Liver (tissue), 9 donors: Measurements from ENCODE around the gene SORCS2. TPM values are rescaled to one million over a fixed set of nuclear protein-coding genes. Genes with fewer than 3 reads are reported as not detected.

ENCODE experiments used
- DNase-seq: peaks from one replicate; pipeline ENCODE4 v3.0.0-alpha.2; 2017; ENCODE audit warnings: low spot score
- H3K27ac ChIP-seq, 2 donors: one replicate each; pipeline ENCODE4 v1.7.0; 2013; ENCODE audit warnings: inconsistent platforms in 2 of 2, low read length in 2 of 2, control low read depth in 1 of 2, low read depth in 1 of 2, mild to moderate bottlenecking in 1 of 2
- H3K27me3 ChIP-seq, 4 donors: one replicate each; pipeline versions ENCODE4 v1.6.1 to v1.7.0; 2013; ENCODE audit warnings: low read length in 3 of 4, inconsistent platforms in 1 of 4, mild to moderate bottlenecking in 1 of 4, moderate library complexity in 1 of 4; ENCODE audit not compliant: control insufficient read depth in 4 of 4, insufficient read depth in 4 of 4
- H3K36me3 ChIP-seq, 4 donors: one replicate each; pipeline versions ENCODE4 v1.6.1 to v1.7.0; 2013; ENCODE audit warnings: low read length in 3 of 4, mild to moderate bottlenecking in 3 of 4, low read depth in 1 of 4, moderate library complexity in 1 of 4; ENCODE audit not compliant: control insufficient read depth in 4 of 4, insufficient read depth in 3 of 4
- H3K4me1 ChIP-seq, 4 donors: one replicate each; pipeline versions ENCODE4 v1.6.1 to v1.7.0; 2013; ENCODE audit warnings: low read length in 3 of 4, mild to moderate bottlenecking in 3 of 4, moderate library complexity in 1 of 4; ENCODE audit not compliant: control insufficient read depth in 4 of 4, insufficient read depth in 4 of 4
- H3K4me3 ChIP-seq, 3 donors: one replicate each; pipeline versions ENCODE4 v1.6.1 to v1.7.0; 2013; ENCODE audit warnings: low read length in 3 of 3, control low read depth in 1 of 3, low read depth in 1 of 3, mild to moderate bottlenecking in 1 of 3
- H3K9ac ChIP-seq, 2 donors: one replicate each; pipeline ENCODE4 v1.7.0; 2013; ENCODE audit warnings: low read length in 2 of 2, mild to moderate bottlenecking in 2 of 2, moderate library complexity in 2 of 2, control low read depth in 1 of 2, low read depth in 1 of 2
- H3K9me3 ChIP-seq, 4 donors: one replicate each; pipeline versions ENCODE4 v1.6.1 to v1.7.0; 2013; ENCODE audit warnings: low read length in 3 of 4; ENCODE audit not compliant: control insufficient read depth in 4 of 4
- ATF3 ChIP-seq: IDR thresholded peaks from 2 replicates; pipeline ENCODE4 v1.6.1; 2016; ENCODE audit warnings: antibody characterized with exemption
- CTCF ChIP-seq: fragments of 150-350 bp; IDR thresholded peaks from 2 replicates; pipeline ENCODE4 v1.5.1; 2017; ENCODE audit warnings: improper control_type of control experiment, low read depth, low read length; ENCODE audit not compliant: missing input control
- EGR1 ChIP-seq, 2 donors: IDR thresholded peaks; 2 replicates each; pipeline ENCODE4 v1.6.1; 2016 to 2018; ENCODE audit warnings: antibody characterized with exemption in 2 of 2, low read depth in 2 of 2
- FOXA1 ChIP-seq: IDR thresholded peaks from 2 replicates; pipeline ENCODE4 v1.6.1; 2016; ENCODE audit warnings: antibody characterized with exemption
- FOXA2 ChIP-seq: IDR thresholded peaks from 2 replicates; pipeline ENCODE4 v1.6.1; 2016; ENCODE audit warnings: antibody characterized with exemption
- GABPA ChIP-seq, 2 donors: IDR thresholded peaks in 1 of 2; conservative IDR thresholded peaks in 1 of 2; 2 replicates each; pipeline ENCODE4 v1.6.1; 2016; ENCODE audit warnings: antibody characterized with exemption in 2 of 2, mild to moderate bottlenecking in 1 of 2, moderate library complexity in 1 of 2
- HNF4A ChIP-seq, 2 donors: conservative IDR thresholded peaks; 2 replicates each; pipeline ENCODE4 v1.6.1; 2016; ENCODE audit warnings: antibody characterized with exemption in 2 of 2, mild to moderate bottlenecking in 2 of 2
- HNF4G ChIP-seq: IDR thresholded peaks from 2 replicates; pipeline ENCODE4 v1.6.1; 2016; ENCODE audit warnings: antibody characterized with exemption
- JUND ChIP-seq, 2 donors: IDR thresholded peaks; 2 replicates each; pipeline ENCODE4 v1.6.1; 2016; ENCODE audit warnings: antibody characterized with exemption in 2 of 2
- MAX ChIP-seq: IDR thresholded peaks from 2 replicates; pipeline ENCODE4 v1.6.1; 2016; ENCODE audit warnings: antibody characterized with exemption
- NR2F2 ChIP-seq: IDR thresholded peaks from 2 replicates; pipeline ENCODE4 v1.6.1; 2016; ENCODE audit warnings: antibody characterized with exemption
- RAD21 ChIP-seq, 2 donors: IDR thresholded peaks; 2 replicates each; pipeline ENCODE4 v1.6.1; 2016; ENCODE audit warnings: antibody characterized with exemption in 2 of 2, mild to moderate bottlenecking in 2 of 2
- REST ChIP-seq: IDR thresholded peaks from 2 replicates; pipeline ENCODE4 v1.6.1; 2016; ENCODE audit warnings: antibody characterized with exemption, mild to moderate bottlenecking
- RXRA ChIP-seq, 2 donors: IDR thresholded peaks; 2 replicates each; pipeline ENCODE4 v1.6.1; 2017 to 2018; ENCODE audit warnings: antibody characterized with exemption in 2 of 2, mild to moderate bottlenecking in 1 of 2
- SP1 ChIP-seq: IDR thresholded peaks from 2 replicates; pipeline ENCODE4 v1.6.1; 2018; ENCODE audit warnings: antibody characterized with exemption, mild to moderate bottlenecking
- TAF1 ChIP-seq: conservative IDR thresholded peaks from 2 replicates; pipeline ENCODE4 v1.6.1; 2016; ENCODE audit warnings: antibody characterized with exemption, mild to moderate bottlenecking
- YY1 ChIP-seq: IDR thresholded peaks from 2 replicates; pipeline ENCODE4 v1.6.1; 2016; ENCODE audit warnings: antibody characterized with exemption, mild to moderate bottlenecking
- ZBTB33 ChIP-seq: IDR thresholded peaks from 2 replicates; pipeline ENCODE4 v1.6.1; 2016; ENCODE audit warnings: antibody characterized with exemption
- WGBS: extraction: QIAGEN DNeasy Blood & Tissue Kit; methylation state at CpG from one replicate; pipeline ENCODE4 v1.1.7; 2013; 5-methylcytosine and 5-hydroxymethylcytosine counted together
- polyA plus RNA-seq, 2 donors: library from polyadenylated mRNA; stranded (reverse) in 1 of 2; unstranded in 1 of 2; fragments of 200-250 nt in 1 of 2; fragments of >200 nt in 1 of 2; fragmentation: Nextera tagmentation in 1 of 2; extraction: Ambion mirVana in 1 of 2; gene quantifications; one replicate each; pipeline versions ENCODE4 v1.2.1 to v1.2.3, GENCODE V29; 2013 to 2015
- total RNA-seq, 2 donors: library from RNA; depleted of rRNA; stranded (reverse); fragments of >200 nt; gene quantifications; one replicate each; pipeline ENCODE4 v1.2.3, GENCODE V29; 2014
- donor health status: healthy.
- donor health status: healthy.
- donor health status: healthy.
- donor health status: healthy.
- donor health status: healthy.

The SORCS2 gene
- total and polyA plus RNA-seq, 4 donors: 0.10 to 1.4 (median 0.92) TPM

GRCh38 chr4:7324651-7325121 lies 132.3 kb downstream of the SORCS2 start:
- Histone ChIP-seq H3K27me3 (no peaks in the 10 kb centered on the region), H3K9me3 (no peaks in the 10 kb centered on the region), H3K36me3 (no peaks in the 10 kb centered on the region), H3K9ac (no peak overlapping the region), H3K4me1 (peaks cover 0 to 2% (median under 1%) of the 10 kb centered on the region in 4 donors), H3K4me3 (no peak overlapping the region), H3K27ac (no peak overlapping the region)
- TF ChIP-seq GABPA (IDR thresholded peaks at IDR 0.05 in 1 of 2, conservative IDR thresholded peaks at IDR 0.05 in 1 of 2): no peak
- TF ChIP-seq MAX: no peak
- TF ChIP-seq SP1: no peak
- TF ChIP-seq ZBTB33: no peak
- TF ChIP-seq CTCF: no peak
- TF ChIP-seq JUND (IDR thresholded peaks at IDR 0.05): no peak
- TF ChIP-seq FOXA2: no peak
- no peak for TF ChIP-seq FOXA1
- no peak for TF ChIP-seq NR2F2
- no peak for TF ChIP-seq HNF4A (conservative IDR thresholded peaks at IDR 0.05)
- TF ChIP-seq ATF3: no peak
- no peak for TF ChIP-seq REST
- no peak for TF ChIP-seq HNF4G
- TF ChIP-seq YY1: no peak
- no peak for TF ChIP-seq TAF1
- no peak for TF ChIP-seq EGR1 (IDR thresholded peaks at IDR 0.05; ENCODE audit: low read depth in 2 of 2)
- TF ChIP-seq RAD21 (IDR thresholded peaks at IDR 0.05): no peak
- no peak for TF ChIP-seq RXRA (IDR thresholded peaks at IDR 0.05)
- DNase-seq: no peak
- 83% methylated on average over 13 of the region's 13 CpGs for WGBS
